Keratinocyte (primary cell): ENCODE data around the gene CRACR2B. TPM values are rescaled to one million over a fixed set of nuclear protein-coding genes. Genes with fewer than 3 reads are reported as not detected.

Experiments used
- DNase-seq: peaks from one replicate; pipeline ENCODE4 v3.0.0-alpha.2; 2011; ENCODE audit warnings: low read depth, missing footprints, low spot score
- FAIRE-seq: peaks from 2 replicates; lab custom pipeline; 2011; peaks lifted over from hg19 to GRCh38; lab: Jason Lieb, UNC
- H2AFZ ChIP-seq: 2 replicates; pipeline ENCODE4 v1.6.0; 2012; ENCODE audit warnings: low read length, control low read depth, inconsistent platforms; ENCODE audit not compliant: control insufficient read depth
- H3K27ac ChIP-seq: 2 replicates; pipeline ENCODE4 v1.5.1; 2011; ENCODE audit warnings: low read length; ENCODE audit not compliant: control insufficient read depth, insufficient read depth
- H3K27me3 ChIP-seq: 3 replicates; pipeline ENCODE4 v1.6.0; 2011; ENCODE audit warnings: low read length; ENCODE audit not compliant: control insufficient read depth, insufficient read depth; ENCODE audit errors: extremely low read depth
- H3K36me3 ChIP-seq, 2 experiments: 2 replicates in 1 of 2; 3 replicates in 1 of 2; pipeline ENCODE4 v1.5.1; 2011; ENCODE audit warnings: low read length in 2 of 2, mild to moderate bottlenecking in 1 of 2; ENCODE audit not compliant: control insufficient read depth in 2 of 2, insufficient read depth in 2 of 2; ENCODE audit errors: extremely low read depth in 1 of 2
- H3K4me1 ChIP-seq: 3 replicates; pipeline ENCODE4 v1.5.1; 2011; ENCODE audit warnings: low read length; ENCODE audit not compliant: control insufficient read depth, insufficient read depth; ENCODE audit errors: extremely low read depth
- H3K4me2 ChIP-seq: 3 replicates; pipeline ENCODE4 v1.6.0; 2011; ENCODE audit warnings: low read depth, low read length; ENCODE audit not compliant: control insufficient read depth, insufficient read depth; ENCODE audit errors: extremely low read depth
- H3K4me3 ChIP-seq, 3 experiments: fragments of 200-600 bp in 1 of 3; sonication (generic) in 1 of 3; 2 replicates in 2 of 3; 3 replicates in 1 of 3; pipeline ENCODE4 v1.5.1; 2011 to 2016; ENCODE audit warnings: low read length in 3 of 3, mild to moderate bottlenecking in 3 of 3, control low read depth in 2 of 3, inconsistent platforms in 1 of 3, low read depth in 1 of 3, mixed read lengths in 1 of 3, mixed run types in 1 of 3, moderate library complexity in 1 of 3; ENCODE audit not compliant: control insufficient read depth in 2 of 3, insufficient read depth in 2 of 3; ENCODE audit errors: extremely low read depth in 1 of 3
- H3K79me2 ChIP-seq: 2 replicates; pipeline ENCODE4 v1.6.0; 2012; ENCODE audit warnings: low read length; ENCODE audit not compliant: control insufficient read depth, insufficient read depth
- H3K9ac ChIP-seq: 3 replicates; pipeline ENCODE4 v1.6.0; 2011; ENCODE audit warnings: low read length; ENCODE audit not compliant: control insufficient read depth, insufficient read depth; ENCODE audit errors: extremely low read depth
- H3K9me1 ChIP-seq: 3 replicates; pipeline ENCODE4 v1.6.0; 2011; ENCODE audit warnings: low read length; ENCODE audit not compliant: control insufficient read depth, insufficient read depth; ENCODE audit errors: extremely low read depth
- H3K9me3 ChIP-seq: 2 replicates; pipeline ENCODE4 v1.5.1; 2012; ENCODE audit warnings: low read depth, low read length; ENCODE audit not compliant: control insufficient read depth
- H4K20me1 ChIP-seq: 3 replicates; pipeline ENCODE4 v1.6.0; 2011; ENCODE audit warnings: low read length; ENCODE audit not compliant: control insufficient read depth, insufficient read depth; ENCODE audit errors: extremely low read depth
- EZH2 ChIP-seq: IDR thresholded peaks from one replicate; pipeline ENCODE4 v1.6.1; 2012; ENCODE audit warnings: inconsistent platforms, mild to moderate bottlenecking, low read length, moderate library complexity
- dilution Hi-C: fragments of 300-500 bp; cut with MboI; formaldehyde crosslinking; loops from one replicate; pipeline ENCODE4 v1.7.0; 2020; ENCODE audit warnings: low sequenced_read_pairs; ENCODE audit not compliant: extremely low pct_ligation_motif_present
- polyA plus RNA-seq, 5 experiments: library from polyadenylated mRNA; depleted of rRNA in 3 of 5; stranded (reverse) in 3 of 5; stranded (forward) in 1 of 5; unstranded in 1 of 5; fragments of >200 nt; gene quantifications; 1 replicate in 1 of 5; 2 replicates in 3 of 5; 3 replicates in 1 of 5; pipeline versions ENCODE4 v1.2.1 to v1.2.3, GENCODE V29; 2011 to 2012; ENCODE audit warnings: missing spikeins in 2 of 5, low read depth in 1 of 5, low replicate concordance in 1 of 5
- TF ChIP-seq, protein P1 (sequence below), 3 experiments: IDR thresholded peaks in 1 of 3; conservative IDR thresholded peaks in 1 of 3; optimal IDR thresholded peaks in 1 of 3; 2 replicates in 2 of 3; 3 replicates in 1 of 3; pipeline versions ENCODE3 to v1.5.1; 2011; ENCODE audit warnings: low read length in 3 of 3, mild to moderate bottlenecking in 3 of 3, moderate library complexity in 2 of 3, control low read depth in 1 of 3, inconsistent platforms in 1 of 3; ENCODE audit not compliant: insufficient read depth in 2 of 3; ENCODE audit errors: extremely low read depth in 1 of 3

The CRACR2B gene
- polyA plus RNA-seq, 1 donor (not counting 4 experiments of a cell fraction or from before 2014, with no cell fraction given), result 0.17 TPM

DNA sequence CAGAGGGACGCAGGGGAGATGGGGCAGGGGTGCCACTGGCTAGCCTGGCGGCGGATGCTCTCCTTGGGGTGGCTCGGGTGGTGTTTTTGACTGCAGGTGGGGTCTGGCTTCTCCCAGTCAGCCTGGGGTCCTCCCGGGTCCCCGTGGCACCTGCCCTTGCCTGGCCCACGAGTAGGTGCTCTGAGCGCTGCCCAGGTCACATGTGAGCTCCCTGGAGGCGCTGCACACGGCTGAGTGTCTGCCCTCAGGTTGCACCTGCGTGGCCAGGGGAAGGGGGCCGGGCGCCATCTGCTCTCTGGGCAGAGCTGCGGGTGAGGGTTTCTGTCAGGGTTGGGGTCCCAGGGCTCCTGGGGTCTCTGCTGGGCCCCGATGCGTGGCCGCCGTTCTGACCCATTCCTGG is 20.2 kb downstream of the CRACR2B start:
- H3K9ac ChIP-seq, result no peak overlapping the region
- peaks cover 5% of the 10 kb centered on the region for H3K9me1 ChIP-seq
- H3K79me2 ChIP-seq, result peaks cover 23% of the 10 kb centered on the region
- peaks cover 3 to 4% of the 10 kb centered on the region in 2 experiments for H3K36me3 ChIP-seq
- no peak overlapping the region for H3K27ac ChIP-seq
- no peak overlapping the region for H3K4me2 ChIP-seq
- peaks cover 7% of the 10 kb centered on the region for H4K20me1 ChIP-seq
- no peak overlapping the region for H3K4me3 ChIP-seq
- H3K9me3 ChIP-seq, result no peaks in the 10 kb centered on the region
- H3K27me3 ChIP-seq, result no peaks in the 10 kb centered on the region
- no peak for TF ChIP-seq EZH2
- TF ChIP-seq, protein P1, sequence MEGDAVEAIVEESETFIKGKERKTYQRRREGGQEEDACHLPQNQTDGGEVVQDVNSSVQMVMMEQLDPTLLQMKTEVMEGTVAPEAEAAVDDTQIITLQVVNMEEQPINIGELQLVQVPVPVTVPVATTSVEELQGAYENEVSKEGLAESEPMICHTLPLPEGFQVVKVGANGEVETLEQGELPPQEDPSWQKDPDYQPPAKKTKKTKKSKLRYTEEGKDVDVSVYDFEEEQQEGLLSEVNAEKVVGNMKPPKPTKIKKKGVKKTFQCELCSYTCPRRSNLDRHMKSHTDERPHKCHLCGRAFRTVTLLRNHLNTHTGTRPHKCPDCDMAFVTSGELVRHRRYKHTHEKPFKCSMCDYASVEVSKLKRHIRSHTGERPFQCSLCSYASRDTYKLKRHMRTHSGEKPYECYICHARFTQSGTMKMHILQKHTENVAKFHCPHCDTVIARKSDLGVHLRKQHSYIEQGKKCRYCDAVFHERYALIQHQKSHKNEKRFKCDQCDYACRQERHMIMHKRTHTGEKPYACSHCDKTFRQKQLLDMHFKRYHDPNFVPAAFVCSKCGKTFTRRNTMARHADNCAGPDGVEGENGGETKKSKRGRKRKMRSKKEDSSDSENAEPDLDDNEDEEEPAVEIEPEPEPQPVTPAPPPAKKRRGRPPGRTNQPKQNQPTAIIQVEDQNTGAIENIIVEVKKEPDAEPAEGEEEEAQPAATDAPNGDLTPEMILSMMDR (optimal IDR thresholded peaks at IDR 0.05 in 1 of 3, IDR thresholded peaks at IDR 0.05 in 1 of 3, conservative IDR thresholded peaks at IDR 0.05 in 1 of 3; ENCODE audit: extremely low read depth in 1 of 3, insufficient read depth in 2 of 3, low read length in 3 of 3), result no peak
- no peak for FAIRE-seq
- dilution Hi-C loops, result no loop called here
- H3K4me1 ChIP-seq, result peaks cover 48% of the 10 kb centered on the region
- no peak overlapping the region for H2AFZ ChIP-seq
- DNase-seq, result no peak

DNA sequence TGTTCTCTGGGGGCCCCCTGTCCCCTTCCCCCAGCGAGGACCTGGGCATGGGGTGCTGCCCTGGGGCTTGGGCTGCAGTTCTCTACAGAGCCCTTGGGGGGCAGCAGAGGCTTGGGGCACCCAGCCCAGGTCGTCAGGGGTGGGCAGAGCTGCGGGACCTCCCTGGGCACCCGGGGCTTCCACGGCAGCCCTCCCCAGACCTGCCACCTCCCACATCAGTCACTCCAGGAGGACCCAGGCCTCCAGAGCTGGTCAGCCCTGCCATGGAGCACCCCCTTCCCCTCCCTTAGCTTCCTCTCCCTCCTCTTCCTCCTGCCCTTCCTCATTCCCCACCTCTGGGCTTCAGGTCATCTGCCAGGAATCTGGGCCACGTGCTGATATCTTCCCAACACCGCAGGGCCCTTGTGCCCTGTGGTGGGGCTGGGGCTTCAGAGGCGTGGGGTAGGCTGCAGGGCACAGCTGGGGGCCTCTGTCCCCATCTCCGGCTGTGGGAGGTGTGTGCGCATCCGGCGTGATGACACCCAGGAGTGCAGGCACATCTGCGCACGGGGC is 20.7 kb downstream of the CRACR2B start:
- H2AFZ ChIP-seq, result no peak overlapping the region
- no peak overlapping the region for H3K4me2 ChIP-seq
- H3K4me3 ChIP-seq, result no peak overlapping the region
- peaks cover 3 to 4% of the 10 kb centered on the region in 2 experiments for H3K36me3 ChIP-seq
- H3K9me1 ChIP-seq, result peaks cover 5% of the 10 kb centered on the region
- no peak for DNase-seq
- dilution Hi-C loops, result no loop called here
- FAIRE-seq, result no peak
- H3K9me3 ChIP-seq, result no peaks in the 10 kb centered on the region
- H3K27me3 ChIP-seq, result no peaks in the 10 kb centered on the region
- no peak overlapping the region for H3K27ac ChIP-seq
- H3K79me2 ChIP-seq, result peaks cover 19% of the 10 kb centered on the region
- peaks cover 48% of the 10 kb centered on the region for H3K4me1 ChIP-seq
- no peak for TF ChIP-seq EZH2
- TF ChIP-seq, protein P1 (optimal IDR thresholded peaks at IDR 0.05 in 1 of 3, IDR thresholded peaks at IDR 0.05 in 1 of 3, conservative IDR thresholded peaks at IDR 0.05 in 1 of 3; ENCODE audit: extremely low read depth in 1 of 3, insufficient read depth in 2 of 3, low read length in 3 of 3), result peak in 2 of 3 experiments; percentile 69 to 96
- H3K9ac ChIP-seq, result no peak overlapping the region
- H4K20me1 ChIP-seq, result peaks cover 7% of the 10 kb centered on the region
